Globus pallidus (tissue), 1 donor: ENCODE measurements around the gene MAST2.
A peak's percentile ranks its signal among the peaks of the same experiment; 100 is the strongest.

ENCODE experiments used
- DNase-seq: peaks from one replicate; pipeline ENCODE4 v3.0.0-alpha.2; 2015; ENCODE audit warnings: low spot score

Gene MAST2

DNA sequence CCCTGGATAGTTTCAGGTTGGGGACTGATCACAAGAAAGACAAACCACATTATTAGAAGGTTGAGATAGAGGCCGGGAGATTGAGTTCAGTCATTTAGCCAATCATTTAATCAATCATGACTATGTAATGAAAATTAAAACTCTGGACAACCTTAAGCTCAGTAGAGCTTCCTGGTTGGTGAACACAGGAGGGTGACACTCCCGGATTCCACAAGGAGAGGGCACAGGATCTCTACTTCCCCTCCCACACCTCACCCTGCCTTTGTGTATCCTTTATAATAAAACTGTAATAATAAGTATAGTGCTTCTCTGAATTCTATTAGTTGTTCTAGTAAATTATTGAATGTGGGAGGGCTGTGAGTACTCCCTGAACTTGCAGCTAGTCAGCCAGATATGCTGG, 178.9 kb downstream of the MAST2 start:
- no peak for DNase-seq

- no peak for DNase-seq
Observed at GRCh38 chr1:45983967-45984366, 180.6 kb downstream of the MAST2 start.

- no peak for DNase-seq
Observed at GRCh38 chr1:45987204-45987603, 183.8 kb downstream of the MAST2 start.

DNA sequence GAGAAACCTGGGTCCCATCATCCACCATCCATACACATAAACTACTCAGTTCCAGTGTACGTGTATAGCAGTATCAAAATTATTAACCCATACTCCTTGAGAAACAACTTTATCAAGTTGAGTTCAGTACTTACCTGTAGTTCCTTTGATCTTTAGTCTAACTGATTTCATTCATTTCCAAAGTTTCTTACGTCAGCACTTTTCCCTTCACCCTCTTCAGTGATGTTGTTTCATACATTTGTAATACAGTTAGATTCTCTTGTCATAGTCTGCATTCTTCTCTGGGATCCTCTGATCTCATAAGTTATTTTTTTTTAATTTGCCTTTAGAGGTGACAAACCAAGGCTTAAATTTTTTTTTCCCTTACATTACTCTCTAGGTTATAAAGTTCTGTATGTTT, 185.8 kb downstream of the MAST2 start:
- no peak for DNase-seq

- DNase-seq = no peak
Observed at GRCh38 chr1:45994423-45994822, 191.0 kb downstream of the MAST2 start.

- no peak for DNase-seq
Observed at GRCh38 chr1:45995298-45995697, 191.9 kb downstream of the MAST2 start.

DNA sequence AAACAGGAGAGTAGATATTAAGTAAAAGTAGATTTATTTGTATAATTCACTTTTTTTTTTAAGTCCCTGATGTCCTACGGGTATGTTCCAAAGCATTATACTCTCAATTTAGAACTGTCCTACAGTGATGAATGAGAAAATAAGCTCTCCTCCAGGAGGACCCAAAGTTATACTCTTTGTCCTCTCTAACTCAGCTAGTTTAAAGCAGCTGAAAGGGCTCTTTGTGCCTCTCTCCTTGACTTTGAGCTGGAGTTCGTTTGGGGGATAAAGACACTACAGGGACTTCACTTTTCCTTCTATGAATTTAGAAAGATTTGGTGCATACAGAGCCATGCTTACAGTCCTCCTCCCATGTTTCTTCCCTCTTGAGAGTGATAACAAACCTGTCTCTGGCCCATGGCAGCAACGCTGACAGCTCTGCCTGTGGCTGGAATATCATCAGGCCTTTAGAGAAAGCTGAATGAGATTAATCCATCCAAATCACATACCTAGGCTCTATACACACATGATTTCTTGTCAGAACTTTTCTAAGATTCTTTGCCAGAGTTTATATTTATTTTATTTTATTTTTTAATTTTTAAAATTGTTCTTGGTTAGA, 194.7 kb downstream of the MAST2 start:
- DNase-seq = no peak

DNA sequence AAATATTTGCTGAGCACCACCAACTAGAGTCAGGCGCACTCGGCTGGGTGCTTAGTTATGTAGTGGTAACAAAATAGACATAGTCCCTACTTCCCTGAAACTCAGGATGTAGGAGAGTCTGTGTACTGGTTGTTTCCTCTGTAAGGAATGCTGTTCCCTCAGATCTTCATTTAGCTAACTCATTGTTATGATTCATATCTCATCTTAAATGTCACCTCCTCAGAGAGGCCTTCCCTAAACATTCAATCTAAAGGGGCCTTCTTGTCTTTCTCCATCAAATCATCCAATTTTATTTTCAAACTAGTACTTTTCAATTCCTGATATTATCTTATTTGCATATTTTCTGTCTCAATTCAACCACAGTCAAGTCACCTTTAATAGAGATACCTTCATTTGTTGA, 196.1 kb downstream of the MAST2 start:
- DNase-seq = no peak

- DNase-seq = no peak
Observed at GRCh38 chr1:46001081-46001785, 197.8 kb downstream of the MAST2 start.

DNA sequence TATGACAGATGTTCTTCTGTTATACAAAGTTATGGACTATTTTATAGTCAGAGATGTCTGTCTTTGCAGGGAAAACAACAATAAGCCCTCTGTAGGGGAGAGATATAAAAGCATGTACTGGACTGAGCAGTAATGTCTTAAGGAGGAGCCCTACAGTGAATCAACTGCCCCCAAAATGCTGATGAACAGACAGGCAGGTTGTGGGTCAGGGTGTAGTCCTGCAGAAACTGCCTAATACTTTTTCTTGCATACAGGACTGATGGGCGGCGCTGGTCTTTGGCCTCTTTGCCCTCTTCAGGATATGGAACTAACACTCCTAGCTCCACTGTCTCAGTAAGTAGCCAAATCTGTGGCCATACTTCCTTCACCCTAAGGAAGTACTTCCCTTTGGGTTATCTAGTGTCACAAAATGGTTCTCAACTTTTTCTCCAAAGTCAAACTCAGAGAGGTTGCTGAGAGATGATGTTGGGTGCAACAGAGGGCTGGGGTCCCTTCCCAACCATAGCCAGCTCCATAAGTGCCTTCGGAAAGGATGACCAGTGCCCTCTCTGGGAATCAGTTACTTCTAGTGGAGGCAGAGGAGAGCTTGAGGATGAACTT, 199.2 kb downstream of the MAST2 start:
- no peak for DNase-seq

DNA sequence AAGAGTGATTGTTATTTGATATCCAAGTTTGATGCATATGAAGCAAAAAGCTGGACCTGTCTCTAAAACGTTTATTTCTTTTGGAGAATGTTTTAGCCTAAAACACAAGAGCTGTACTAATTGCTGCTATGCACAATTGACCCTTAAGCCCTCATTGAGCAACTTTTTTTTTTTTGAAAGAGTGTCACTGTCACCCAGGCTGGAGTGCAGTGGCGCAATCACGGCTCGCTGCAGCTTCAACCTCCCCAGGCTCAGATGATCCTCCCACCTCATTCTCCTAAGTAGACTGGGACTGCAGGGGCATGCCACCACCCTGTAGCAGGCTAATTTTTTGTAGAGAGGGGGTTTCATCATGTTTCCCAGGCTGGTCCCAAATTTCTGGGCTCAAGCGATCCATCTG, 199.9 kb downstream of the MAST2 start:
- DNase-seq = no peak

- no peak for DNase-seq
Observed at GRCh38 chr1:46004492-46004891, 201.1 kb downstream of the MAST2 start.

DNA sequence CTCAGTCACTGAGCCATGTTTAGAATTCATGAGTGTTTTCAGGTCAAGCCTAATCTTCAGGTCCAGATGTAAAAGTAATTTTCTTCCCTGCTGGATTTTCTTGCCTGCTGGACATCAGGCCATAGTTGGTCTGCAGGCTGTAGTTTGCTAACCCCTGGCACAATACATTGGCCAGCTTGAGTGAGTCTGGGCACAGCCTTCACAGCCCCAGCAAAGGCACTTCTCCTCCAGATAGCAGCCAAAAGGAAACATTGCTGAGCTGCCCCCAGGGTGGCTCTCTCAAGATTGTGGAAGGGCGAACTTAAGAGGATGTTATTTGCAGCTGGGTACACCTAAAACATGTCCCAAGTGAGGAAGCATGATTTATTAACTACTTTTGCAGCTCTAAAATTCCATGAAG, 202.2 kb downstream of the MAST2 start:
- no peak for DNase-seq

GRCh38 chr1:46008585-46008984, 205.2 kb downstream of the MAST2 start:
- no peak for DNase-seq

DNA sequence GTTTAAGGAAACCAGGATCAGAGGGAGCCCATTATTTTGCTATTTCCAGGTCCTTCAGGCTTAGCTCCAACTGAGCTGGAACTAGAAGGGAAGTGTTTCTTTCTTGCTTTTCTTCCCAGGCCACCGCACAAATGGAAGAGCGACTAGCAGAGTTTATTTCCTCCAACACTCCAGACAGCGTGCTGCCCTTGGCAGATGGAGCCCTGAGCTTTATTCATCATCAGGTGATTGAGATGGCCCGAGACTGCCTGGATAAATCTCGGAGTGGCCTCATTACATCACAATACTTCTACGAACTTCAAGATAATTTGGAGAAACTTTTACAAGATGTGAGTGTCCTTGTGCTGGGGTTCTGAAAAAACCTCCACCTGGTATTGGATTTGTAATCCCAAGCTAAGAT, 207.2 kb downstream of the MAST2 start:
- DNase-seq = no peak

- DNase-seq = no peak
Observed at GRCh38 chr1:46011121-46011695, 207.8 kb downstream of the MAST2 start.

DNA sequence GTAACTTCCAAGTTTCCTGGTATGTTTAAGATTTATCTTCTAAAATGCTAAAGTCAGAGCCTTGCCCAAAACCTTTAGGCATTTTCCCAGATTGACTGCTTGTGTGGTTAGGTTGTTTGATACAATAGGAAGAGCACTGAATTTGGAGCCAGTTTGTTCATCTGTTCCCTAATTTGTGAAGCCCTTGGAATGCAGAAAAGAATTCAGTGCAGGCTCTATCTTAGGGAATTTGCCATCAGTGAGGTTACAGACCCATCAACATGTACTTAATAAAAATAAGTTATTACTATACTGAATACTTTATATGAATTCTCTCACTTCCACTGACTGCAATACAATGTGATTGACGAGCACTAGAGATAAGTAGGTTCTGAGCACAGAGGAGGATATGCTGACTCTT, 208.8 kb downstream of the MAST2 start:
- DNase-seq = no peak

- DNase-seq = no peak
Observed at GRCh38 chr1:46013581-46013980, 210.2 kb downstream of the MAST2 start.

GRCh38 chr1:46017876-46018503, 214.6 kb downstream of the MAST2 start:
- DNase-seq = peak; percentile 16

DNA sequence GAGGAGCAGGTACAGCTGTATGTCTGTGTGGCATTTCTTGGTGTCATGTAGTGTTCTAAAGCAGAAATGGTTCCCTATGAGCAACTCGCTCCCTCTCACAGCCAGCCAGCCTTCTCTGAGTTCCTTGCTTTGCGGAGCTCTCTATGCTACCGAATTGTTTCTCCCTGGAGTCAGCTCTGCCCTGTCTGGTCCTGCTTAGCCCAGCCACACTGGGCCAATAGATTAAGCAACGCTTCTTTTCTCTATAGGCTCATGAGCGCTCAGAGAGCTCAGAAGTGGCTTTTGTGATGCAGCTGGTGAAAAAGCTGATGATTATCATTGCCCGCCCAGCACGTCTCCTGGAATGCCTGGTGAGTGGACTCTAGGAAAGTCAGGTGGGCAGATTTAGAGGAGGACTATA, 215.9 kb downstream of the MAST2 start:
- no peak for DNase-seq

DNA sequence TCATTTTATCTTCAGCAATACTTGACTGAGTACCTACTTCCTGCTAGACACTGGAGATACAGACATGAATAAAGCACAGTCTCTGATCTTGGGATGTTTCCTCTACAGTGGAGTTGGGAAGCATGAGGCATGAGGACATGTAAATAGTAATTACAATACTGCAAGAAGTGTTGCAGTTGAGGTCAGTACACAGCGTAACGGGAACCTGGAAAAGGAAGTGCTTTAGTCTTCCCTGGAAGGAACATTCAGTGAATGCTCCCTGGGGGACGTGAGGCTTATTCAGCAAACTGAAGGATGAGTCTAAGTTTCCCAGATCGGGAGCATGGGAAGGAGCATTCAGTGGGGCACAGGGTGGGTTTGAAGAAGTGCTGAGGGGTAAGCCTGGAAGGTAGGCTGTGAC, 216.6 kb downstream of the MAST2 start:
- DNase-seq = no peak

- DNase-seq = no peak
Observed at GRCh38 chr1:46021046-46021996, 217.9 kb downstream of the MAST2 start.
